GM23248 (cell line): ENCODE data around the gene PNRC1.
"Not testable (repeated sequence)": the region's sequence is repeated elsewhere in the genome, so short reads cannot be mapped to it uniquely, and the experiment has no call there.

Experiments used
- EZH2 ChIP-seq: fragments of 200-600 bp; sonication (generic); IDR thresholded peaks from 2 replicates; pipeline ENCODE4 v1.6.1; 2018; ENCODE audit warnings: antibody characterized with exemption, mild to moderate bottlenecking; ENCODE audit not compliant: insufficient read depth, poor library complexity, severe bottlenecking
- EZH2phosphoT487 ChIP-seq: fragments of 200-600 bp; sonication (generic); IDR thresholded peaks from 2 replicates; pipeline ENCODE4 v1.6.1; 2018; ENCODE audit warnings: antibody characterized with exemption, moderate library complexity, mild to moderate bottlenecking, low read depth; ENCODE audit not compliant: insufficient read depth

DNA sequence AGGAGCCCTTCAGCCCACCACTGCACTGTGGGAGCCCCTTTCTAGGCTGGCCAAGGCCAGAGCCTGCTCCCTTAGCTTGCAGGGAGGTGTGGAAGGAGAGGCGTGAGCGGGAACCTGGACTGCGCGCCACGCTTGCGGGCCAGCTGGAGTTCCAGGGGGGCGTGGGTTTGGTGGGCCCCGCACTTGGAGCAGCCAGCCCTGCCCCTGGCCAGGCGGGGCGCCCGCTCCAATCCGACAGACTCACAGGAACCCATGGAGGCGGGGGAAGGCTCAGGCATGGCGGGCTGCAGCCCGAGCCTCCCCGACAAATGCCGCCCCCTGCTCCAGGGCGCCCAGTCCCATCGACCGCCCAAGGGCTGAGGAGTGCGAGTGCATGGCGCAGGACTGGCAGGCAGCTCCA, 15.6 kb upstream of the PNRC1 start:
- not testable (repeated sequence) for TF ChIP-seq EZH2, EZH2phosphoT487
